ENCODE measurements around the gene RPL19. TPM values are rescaled to one million over a fixed set of nuclear protein-coding genes. Genes with fewer than 3 reads are reported as not detected.

The RPL19 gene
- total RNA-seq, 2 experiments from 2014 or later: 2,624 to 2,689 TPM

DNA sequence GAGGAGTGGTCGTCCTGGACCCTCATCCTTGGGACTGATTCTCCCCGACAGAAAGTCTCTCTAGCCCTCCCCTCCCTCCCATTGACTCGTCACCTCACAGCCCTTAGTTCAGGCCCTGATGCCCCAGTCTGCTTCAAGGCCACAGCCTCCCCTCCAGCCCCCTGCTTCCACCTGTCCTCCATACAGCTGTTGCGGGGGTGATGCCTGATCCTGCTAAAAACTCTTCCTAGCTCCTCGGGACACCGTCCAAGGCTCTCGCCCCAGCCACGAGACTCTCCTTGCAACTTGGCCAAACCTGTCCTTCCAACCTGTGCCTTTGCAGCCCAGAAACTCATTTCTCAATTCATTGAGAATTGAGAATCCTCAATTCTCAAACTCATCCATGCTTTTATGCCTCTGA is 18.8 kb downstream of the RPL19 start:
- no peak for DNase-seq
- CTCF ChIA-PET: interaction anchor here (1.4 to 2.0 kb wide), 3 partner anchors 18 to 25 kb away, joined by 5 to 8 read pairs (median 7); no protein-coding TSS in a partner anchor

DNA sequence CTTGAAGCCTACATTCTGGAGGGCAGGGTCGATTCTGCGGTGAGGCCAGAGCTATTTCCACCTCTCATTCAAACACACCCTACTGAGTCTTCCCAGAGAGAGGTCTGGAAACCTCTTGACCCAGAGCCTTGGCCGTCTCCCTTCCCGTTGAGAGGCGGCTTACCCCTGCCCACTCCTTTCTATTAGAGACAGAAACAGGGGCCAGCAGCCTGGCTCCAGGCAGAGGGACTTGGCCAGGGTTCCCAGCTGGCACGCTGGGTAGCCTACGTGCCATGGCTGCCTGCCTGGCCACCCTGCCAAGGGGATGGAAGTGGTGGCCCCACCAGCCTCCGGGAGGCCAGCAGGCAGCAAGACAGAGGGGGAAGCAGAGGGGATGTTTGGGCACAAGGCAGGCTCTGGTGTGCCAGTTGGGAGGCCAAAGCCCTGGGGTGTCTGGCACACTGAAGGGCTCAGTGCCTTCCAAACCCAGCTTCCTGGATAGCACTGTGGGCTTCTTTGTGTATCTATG is 19.6 kb downstream of the RPL19 start:
- intact Hi-C loops (cut with micrococcal nuclease): no loop called here
- POLR2A ChIA-PET: no interaction called here

More for the DNA sequence above, 18.8 kb downstream of the RPL19 start:
- peaks cover 26% of the 10 kb centered on the region for H3K27me3 Mint-ChIP-seq
- intact Hi-C loops (cut with micrococcal nuclease): no loop called here
- H3K36me3 Mint-ChIP-seq: no peaks in the 10 kb centered on the region
- POLR2A ChIA-PET: no interaction called here
- no peaks in the 10 kb centered on the region for H3K9me3 Mint-ChIP-seq
- peaks cover 2% of the 10 kb centered on the region for H3K4me1 Mint-ChIP-seq (ENCODE audit: low read depth)
- H3K4me3 Mint-ChIP-seq: no peak overlapping the region
- H3K27ac Mint-ChIP-seq: no peak overlapping the region

DNA sequence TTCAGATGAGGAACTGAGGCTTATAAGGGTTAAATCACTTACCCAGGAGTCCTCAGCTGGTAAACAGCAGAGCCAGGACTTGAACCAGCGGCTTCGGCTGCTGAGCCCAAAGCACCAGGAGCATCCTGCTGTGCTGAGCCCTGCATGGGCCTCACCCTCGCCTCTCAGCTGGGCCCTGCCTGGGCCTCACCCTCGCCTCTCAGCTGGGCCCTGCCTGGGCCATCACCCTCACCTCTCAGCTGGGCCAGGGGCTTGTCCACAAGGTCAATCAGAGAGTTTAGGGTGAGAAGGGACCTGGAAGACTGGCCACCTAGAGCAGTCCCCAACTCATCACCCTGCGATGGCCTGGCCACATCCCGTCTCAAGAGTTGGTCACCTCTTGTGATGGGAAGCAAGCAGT is 21.5 kb downstream of the RPL19 start:
- POLR2A ChIA-PET: no interaction called here
- no peak overlapping the region for H3K4me3 Mint-ChIP-seq
- H3K9me3 Mint-ChIP-seq: no peaks in the 10 kb centered on the region
- intact Hi-C loops (cut with micrococcal nuclease): no loop called here
- DNase-seq: no peak
- H3K27me3 Mint-ChIP-seq: peaks cover 34% of the 10 kb centered on the region
- H3K27ac Mint-ChIP-seq: no peak overlapping the region
- H3K36me3 Mint-ChIP-seq: no peaks in the 10 kb centered on the region
- CTCF ChIA-PET: interaction anchor here (0.9 to 1.6 kb wide), 3 partner anchors 10 to 23 kb away, joined by 3 to 6 read pairs (median 3); no protein-coding TSS in a partner anchor
- peaks cover 6% of the 10 kb centered on the region for H3K4me1 Mint-ChIP-seq (ENCODE audit: low read depth)

More for the DNA sequence above, 19.6 kb downstream of the RPL19 start:
- H3K9me3 Mint-ChIP-seq: no peaks in the 10 kb centered on the region
- peaks cover 2% of the 10 kb centered on the region for H3K4me1 Mint-ChIP-seq (ENCODE audit: low read depth)
- H3K4me3 Mint-ChIP-seq: no peak overlapping the region
- H3K27ac Mint-ChIP-seq: no peak overlapping the region
- CTCF ChIA-PET: interaction anchor here (0.5 to 1.4 kb wide), 2 partner anchors 10 to 17 kb away, joined by 3 to 5 read pairs; no protein-coding TSS in a partner anchor
- H3K27me3 Mint-ChIP-seq: peaks cover 31% of the 10 kb centered on the region
- no peaks in the 10 kb centered on the region for H3K36me3 Mint-ChIP-seq
- DNase-seq: no peak

DNA sequence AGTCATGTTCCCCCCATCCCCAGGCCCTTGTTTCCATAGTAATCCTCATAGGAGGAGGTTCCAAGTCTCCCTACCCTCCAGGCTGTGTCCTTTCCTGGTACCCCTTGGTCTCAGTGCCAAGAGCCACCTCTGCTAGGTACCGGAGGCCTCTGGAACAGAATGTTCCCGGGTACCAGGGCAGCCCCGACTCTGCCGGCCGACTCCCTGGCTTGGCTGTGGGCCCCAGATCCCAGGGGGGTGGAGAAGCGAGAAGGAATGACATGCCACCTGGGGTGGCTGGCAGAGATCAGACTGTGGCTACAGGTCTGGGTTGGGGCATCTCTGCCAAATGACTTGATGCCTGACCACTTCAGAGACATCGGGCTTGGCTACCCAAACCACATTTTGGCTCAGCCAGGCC is 22.1 kb downstream of the RPL19 start:
- intact Hi-C loops (cut with micrococcal nuclease): no loop called here
- no peak overlapping the region for H3K4me3 Mint-ChIP-seq
- no peak overlapping the region for H3K27ac Mint-ChIP-seq
- H3K36me3 Mint-ChIP-seq: no peaks in the 10 kb centered on the region
- DNase-seq: no peak
- no peaks in the 10 kb centered on the region for H3K9me3 Mint-ChIP-seq
- peaks cover 33% of the 10 kb centered on the region for H3K27me3 Mint-ChIP-seq
- CTCF ChIA-PET: interaction anchor here (1.3 kb wide), 1 partner anchor 16 kb away, joined by 3 read pairs; no protein-coding TSS in a partner anchor
- POLR2A ChIA-PET: no interaction called here
- peaks cover 6% of the 10 kb centered on the region for H3K4me1 Mint-ChIP-seq (ENCODE audit: low read depth)

DNA sequence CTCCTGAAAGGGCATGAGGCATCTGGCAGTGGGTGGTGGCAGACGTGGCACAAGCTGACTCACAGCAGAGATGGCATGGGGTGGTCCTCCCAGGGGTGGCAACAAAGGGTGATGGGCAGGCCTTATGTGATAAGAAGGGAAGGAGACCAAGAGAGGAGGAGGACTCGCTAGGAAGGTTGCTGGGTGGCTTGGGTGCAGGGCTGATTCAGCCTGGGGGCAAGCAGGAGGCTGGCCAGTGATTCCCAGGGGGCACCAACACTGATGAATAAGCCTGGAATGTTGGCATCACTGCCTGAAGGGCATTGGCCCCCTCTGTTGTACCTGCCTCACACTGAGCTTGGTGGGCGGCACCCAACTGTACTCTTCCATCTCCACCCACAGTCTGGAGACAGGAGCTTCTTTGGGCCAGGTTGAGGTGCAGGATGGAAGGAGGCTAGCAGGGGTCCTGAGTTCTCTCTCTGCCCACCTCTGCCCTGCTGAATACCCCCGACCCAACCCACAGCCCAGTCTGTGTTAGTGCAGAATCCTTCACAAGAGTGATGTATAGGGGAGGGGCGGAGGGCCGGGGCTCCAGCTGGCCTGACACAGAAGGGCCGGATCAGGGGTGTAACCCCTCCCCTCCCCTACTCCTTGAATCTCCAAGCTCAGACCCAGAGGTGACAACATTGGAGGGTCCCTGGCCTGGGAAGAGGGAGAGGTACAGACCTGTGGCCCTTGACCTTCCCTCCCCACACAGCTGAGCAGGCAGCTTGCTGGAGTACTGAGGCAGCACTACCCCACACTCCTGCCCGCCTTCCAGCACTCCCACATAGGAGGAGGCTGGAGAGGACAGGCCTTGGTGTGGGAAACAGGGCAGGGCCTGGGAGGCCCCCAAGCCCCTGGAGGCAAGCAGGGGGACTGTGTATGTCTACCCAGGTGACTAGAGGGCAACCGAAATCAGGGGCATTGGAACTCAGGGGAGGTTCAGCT is 23.1 kb downstream of the RPL19 start:
- Mint-ChIP-seq H3K4me1 (ENCODE audit: low read depth) (peaks cover 4% of the 10 kb centered on the region), H3K36me3 (no peaks in the 10 kb centered on the region), H3K9me3 (no peaks in the 10 kb centered on the region), H3K4me3 (no peak overlapping the region), H3K27ac (no peak overlapping the region), H3K27me3 (peaks cover 37% of the 10 kb centered on the region)
- intact Hi-C loops (cut with micrococcal nuclease): no loop called here
- ChIA-PET POLR2A (no interaction called here), CTCF (interaction anchor here (0.9 to 1.6 kb wide), 4 partner anchors 9 to 21 kb away, joined by 3 to 8 read pairs (median 4); no protein-coding TSS in a partner anchor)
- DNase-seq: no peak

DNA sequence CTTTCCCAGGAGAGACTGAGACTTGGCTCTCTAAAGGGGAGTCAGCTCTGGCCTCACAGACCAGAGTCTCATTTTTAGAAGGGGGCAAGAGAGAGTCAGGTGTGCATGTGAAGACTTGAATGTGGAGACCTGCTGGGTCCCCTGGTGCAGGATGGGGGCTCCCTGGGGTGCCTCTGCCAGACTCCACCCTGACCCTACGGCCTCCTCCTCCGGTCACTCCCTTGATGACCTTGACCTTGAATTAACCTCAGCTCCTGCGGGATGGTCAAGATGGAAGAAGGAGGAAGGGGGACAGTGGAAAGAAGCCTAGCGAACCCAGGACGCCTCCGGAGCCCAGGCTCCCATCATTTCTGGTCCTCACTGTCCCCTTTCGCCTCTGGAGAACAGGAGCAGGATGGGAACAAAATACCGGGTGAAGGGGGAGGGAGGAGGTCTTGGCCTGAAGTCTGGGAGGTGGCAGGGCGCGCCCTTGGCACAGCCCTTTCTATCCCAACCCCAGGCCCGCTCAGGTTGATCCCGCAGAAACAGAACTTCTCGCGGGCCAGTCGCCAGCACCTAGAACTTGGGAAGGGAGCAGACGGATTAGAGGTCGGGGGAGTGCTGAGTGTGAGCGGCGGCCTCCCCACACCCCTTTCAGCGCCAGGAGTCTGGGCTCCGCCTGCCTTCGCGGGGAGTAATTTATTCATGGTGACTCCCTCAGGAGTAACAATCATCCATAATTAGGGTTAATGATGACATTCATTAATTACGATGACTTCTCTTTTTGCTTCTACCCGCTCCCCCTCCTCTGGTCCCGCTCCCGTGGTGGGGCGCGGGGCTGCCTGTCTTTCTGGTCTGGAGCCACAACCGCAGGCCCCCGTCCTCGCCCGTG is 24.1 kb downstream of the RPL19 start:
- Mint-ChIP-seq H3K27me3 (peaks cover 38% of the 10 kb centered on the region), H3K4me1 (ENCODE audit: low read depth) (peaks cover 4% of the 10 kb centered on the region), H3K27ac (no peak overlapping the region), H3K9me3 (no peaks in the 10 kb centered on the region), H3K4me3 (no peak overlapping the region), H3K36me3 (no peaks in the 10 kb centered on the region)
- ChIA-PET CTCF (interaction anchor here (0.9 to 1.6 kb wide), 2 partner anchors 8 to 12 kb away, joined by 3 to 8 read pairs; no protein-coding TSS in a partner anchor), POLR2A (no interaction called here)
- intact Hi-C loops (cut with micrococcal nuclease): no loop called here
- DNase-seq: no peak

DNA sequence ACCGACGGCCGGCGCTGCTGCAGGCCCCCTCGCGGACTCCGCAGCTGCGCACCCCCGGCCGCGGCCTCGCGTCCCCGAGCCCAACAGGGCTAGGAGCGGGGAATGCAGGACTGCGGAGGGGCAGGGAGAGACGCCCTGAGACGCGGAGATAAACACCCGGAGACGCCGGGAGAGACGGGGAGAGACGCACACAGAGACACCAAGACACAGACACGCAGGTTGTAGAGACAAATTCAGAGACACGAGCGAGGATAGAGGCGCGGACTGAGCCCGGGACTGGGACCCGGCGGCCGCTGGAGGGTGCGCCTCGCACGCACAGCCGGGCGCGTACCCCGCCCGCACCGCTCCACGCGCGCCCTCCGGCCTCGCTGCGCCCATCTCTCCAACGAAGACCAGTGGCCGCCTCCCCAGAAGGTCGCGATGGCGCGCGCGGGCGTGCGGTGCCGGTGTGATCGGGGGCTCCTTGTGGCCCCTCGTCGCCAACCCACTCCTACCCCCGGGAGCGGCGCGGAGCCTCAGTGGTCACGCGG is 24.8 kb downstream of the RPL19 start:
- H3K27ac Mint-ChIP-seq: no peak overlapping the region
- intact Hi-C loops (cut with micrococcal nuclease): no loop called here
- no peaks in the 10 kb centered on the region for H3K9me3 Mint-ChIP-seq
- no peaks in the 10 kb centered on the region for H3K36me3 Mint-ChIP-seq
- no peak overlapping the region for H3K4me3 Mint-ChIP-seq
- no peak for DNase-seq
- peaks cover 4% of the 10 kb centered on the region for H3K4me1 Mint-ChIP-seq (ENCODE audit: low read depth)
- peaks cover 41% of the 10 kb centered on the region for H3K27me3 Mint-ChIP-seq
- ChIA-PET POLR2A (no interaction called here), CTCF (no interaction called here)

DNA sequence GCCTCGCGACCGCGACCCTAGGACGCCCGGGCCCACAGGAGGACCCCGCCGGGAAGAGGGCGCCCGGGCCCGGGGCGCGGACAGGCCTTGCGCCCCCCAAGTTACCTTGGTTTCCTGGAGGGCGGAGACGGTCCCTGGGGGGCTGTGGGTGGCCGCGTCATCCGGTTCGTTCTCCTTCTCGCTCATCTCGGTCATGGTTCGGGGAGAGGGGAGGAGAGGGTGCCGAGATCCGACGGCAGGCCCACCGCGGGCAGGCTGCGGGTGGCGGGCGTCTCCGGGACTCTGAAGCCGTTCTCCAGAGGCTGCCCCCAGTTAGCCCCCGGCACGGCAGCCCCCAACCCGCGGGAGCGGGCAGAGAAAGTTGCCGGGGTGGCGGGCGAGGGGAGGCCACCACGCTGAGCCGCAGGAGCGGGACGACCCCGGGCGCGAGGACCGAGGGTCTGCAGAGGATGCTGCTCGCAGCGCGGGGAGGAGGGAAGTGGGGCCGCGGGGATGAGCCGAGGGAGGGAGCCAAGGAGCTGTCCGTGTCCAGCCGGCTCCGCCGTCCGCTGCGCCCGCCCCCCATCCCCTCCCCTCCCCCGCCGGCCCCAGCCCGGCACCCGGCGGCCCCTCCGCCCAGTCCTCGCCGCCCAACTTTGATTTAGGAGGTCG is 25.4 kb downstream of the RPL19 start, which contains the start of gene STAC2:
STAC2 (minus strand) TSS at position 638 of the 651 bp plus-strand sequence; CDS start at position 195, 443 bp downstream.
- Mint-ChIP-seq H3K9me3 (no peaks in the 10 kb centered on the region), H3K27me3 (peaks cover 41% of the 10 kb centered on the region), H3K36me3 (no peaks in the 10 kb centered on the region), H3K4me1 (ENCODE audit: low read depth) (peaks cover 4% of the 10 kb centered on the region), H3K4me3 (peak within 1 kb of the TSS; percentile 47), H3K27ac (no peak within 1 kb of the TSS)
- no peak for DNase-seq
- CTCF ChIA-PET: interaction anchor here (1.0 to 1.2 kb wide), 3 partner anchors 11 to 19 kb away, joined by 4 to 6 read pairs (median 5); no protein-coding TSS in a partner anchor
- POLR2A ChIA-PET: no interaction called here
- intact Hi-C loops (cut with micrococcal nuclease): no loop called here

DNA sequence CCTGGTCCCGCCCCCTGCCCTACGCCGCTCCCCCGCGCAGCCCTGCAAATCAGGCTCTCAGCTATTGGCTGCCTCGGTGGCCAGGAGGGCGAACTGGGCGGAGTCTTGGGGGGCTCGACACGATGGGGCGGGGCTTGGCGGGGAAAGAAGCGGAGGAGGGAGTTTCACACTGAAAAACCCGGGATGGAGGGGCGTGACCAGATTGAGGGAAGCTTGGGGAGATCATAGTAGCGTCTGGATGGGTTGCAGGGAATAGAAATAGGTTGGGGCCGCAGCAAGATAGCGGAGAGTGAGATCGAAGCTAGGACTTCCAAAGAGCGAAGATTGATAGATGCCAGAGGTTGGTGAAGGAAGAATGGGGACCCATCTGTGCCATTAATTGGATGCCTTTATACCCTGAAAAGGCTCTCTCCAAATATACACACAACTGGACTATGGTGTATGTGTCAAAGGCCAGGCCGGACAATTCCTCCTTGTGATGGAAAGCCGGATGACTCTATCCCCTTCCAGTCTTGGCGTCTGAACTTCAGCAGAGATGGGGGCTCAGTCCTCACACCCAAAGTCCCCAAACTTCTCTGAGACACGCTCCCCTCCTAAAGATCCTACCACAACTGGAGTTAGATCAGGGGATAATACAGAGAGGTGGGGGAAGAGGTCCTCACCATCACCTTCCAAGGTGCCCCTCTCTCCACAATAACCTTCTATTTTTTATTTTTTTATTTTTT is 26.0 kb downstream of the RPL19 start:
- POLR2A ChIA-PET: no interaction called here
- no peak overlapping the region for H3K27ac Mint-ChIP-seq
- intact Hi-C loops (cut with micrococcal nuclease): no loop called here
- H3K4me1 Mint-ChIP-seq (ENCODE audit: low read depth): peaks cover 4% of the 10 kb centered on the region
- no peaks in the 10 kb centered on the region for H3K9me3 Mint-ChIP-seq
- peak; percentile 37 for DNase-seq
- CTCF ChIA-PET: interaction anchor here (1.0 to 1.2 kb wide), 3 partner anchors 11 to 18 kb away, joined by 4 to 6 read pairs (median 5); no protein-coding TSS in a partner anchor
- H3K36me3 Mint-ChIP-seq: no peaks in the 10 kb centered on the region
- peaks cover 41% of the 10 kb centered on the region for H3K27me3 Mint-ChIP-seq
- peak overlapping the region; percentile 47 for H3K4me3 Mint-ChIP-seq

DNA sequence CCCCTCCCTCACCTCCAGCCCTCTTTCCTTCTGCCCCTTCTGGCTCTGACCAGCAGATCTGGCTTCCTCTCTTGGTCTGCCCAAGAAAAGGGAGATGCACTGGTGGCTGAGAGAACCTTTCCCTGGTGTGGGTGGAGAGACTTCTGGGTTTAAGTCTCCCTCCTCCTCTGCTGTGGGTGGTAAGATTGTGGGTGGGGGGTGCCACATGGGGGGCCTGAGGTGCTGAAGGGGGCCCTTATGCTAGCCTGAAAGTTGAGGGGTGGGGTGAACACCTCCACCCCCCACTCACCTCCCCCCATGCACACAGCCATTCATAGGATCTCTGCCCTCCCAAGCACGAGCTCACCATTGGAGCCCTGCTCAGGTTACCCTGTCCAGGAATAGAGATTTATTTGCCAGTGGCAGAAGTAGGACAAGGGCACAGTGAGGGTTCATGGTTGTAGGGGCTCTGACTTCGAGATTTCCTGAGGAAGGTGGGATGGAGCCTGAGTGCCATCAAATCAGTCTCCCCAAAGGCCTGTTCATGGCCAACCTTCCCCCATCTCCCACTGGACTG is 27.4 kb downstream of the RPL19 start:
- Mint-ChIP-seq H3K27ac (no peak overlapping the region), H3K9me3 (no peaks in the 10 kb centered on the region), H3K36me3 (no peaks in the 10 kb centered on the region), H3K27me3 (peaks cover 52% of the 10 kb centered on the region), H3K4me1 (ENCODE audit: low read depth) (peaks cover 12% of the 10 kb centered on the region), H3K4me3 (no peak overlapping the region)
- DNase-seq: no peak
- ChIA-PET CTCF (interaction anchor here (1.1 kb wide), 2 partner anchors 20 to 63 kb away, joined by 3 to 4 read pairs; no protein-coding TSS in a partner anchor), POLR2A (no interaction called here)
- intact Hi-C loops (cut with micrococcal nuclease): no loop called here
